Adrenal gland (tissue), 12 donors: ENCODE measurements around the gene KDM6A. TPM values are rescaled to one million over a fixed set of nuclear protein-coding genes. Genes with fewer than 3 reads are reported as not detected.
A peak's percentile ranks its signal among the peaks of the same experiment; 100 is the strongest.

ENCODE experiments used
- DNase-seq, 7 donors: peaks; one replicate each; pipeline ENCODE4 v3.0.0-alpha.2; 2019 to 2020
- H3K27ac ChIP-seq, 5 donors: fragments of 200-600 bp; sonication (generic) in 4 of 5; 1 replicate in 3 of 5; 2 replicates in 2 of 5; pipeline versions ENCODE4 v1.5.1 to v1.8.0; 2016 to 2020; ENCODE audit warnings: mild to moderate bottlenecking in 1 of 5
- H3K27me3 ChIP-seq: fragments of 200-600 bp; 2 replicates; pipeline ENCODE4 v1.8.0; 2021
- H3K36me3 ChIP-seq, 2 donors: fragments of 200-600 bp; replicated peaks in 1 of 2; 1 replicate in 1 of 2; 2 replicates in 1 of 2; pipeline versions ENCODE4 v1.5.1 to v1.8.0; 2018 to 2022
- H3K4me1 ChIP-seq, 2 donors: fragments of 200-600 bp; replicated peaks in 1 of 2; 1 replicate in 1 of 2; 2 replicates in 1 of 2; pipeline versions ENCODE4 v1.5.1 to v1.8.0; 2018 to 2021
- H3K4me3 ChIP-seq, 4 donors: fragments of 200-600 bp; sonication (generic) in 3 of 4; one replicate each; pipeline ENCODE4 v1.5.1; 2016 to 2018
- H3K9me3 ChIP-seq, 3 donors: fragments of 200-600 bp; sonication (generic) in 1 of 3; replicated peaks in 1 of 3; 1 replicate in 2 of 3; 2 replicates in 1 of 3; pipeline versions ENCODE4 v1.5.1 to v1.8.0; 2016 to 2021
- CTCF ChIP-seq, 6 experiments: fragments of 450-650 bp in 4 of 6; fragments of 200-600 bp in 2 of 6; sonication (generic) in 1 of 6; IDR thresholded peaks; 1 replicate in 5 of 6; 2 replicates in 1 of 6; pipeline versions ENCODE4 v1.5.1 to v1.8.0; 2016 to 2021; ENCODE audit warnings: antibody characterized with exemption in 6 of 6, mild to moderate bottlenecking in 2 of 6, moderate library complexity in 1 of 6
- POLR2A ChIP-seq, 2 donors: fragments of 450-650 bp; IDR thresholded peaks; one replicate each; pipeline ENCODE4 v1.6.1; 2017; ENCODE audit warnings: antibody characterized with exemption in 2 of 2, mild to moderate bottlenecking in 2 of 2, moderate library complexity in 1 of 2
- WGBS, 4 donors: extraction: QIAGEN DNeasy Blood & Tissue Kit in 2 of 4; methylation state at CpG; one replicate each; pipeline versions ENCODE4 v1.1.5 to v1.1.7; 2013 to 2017; 5-methylcytosine and 5-hydroxymethylcytosine counted together
- intact Hi-C, 2 donors: fragments of 100-400 bp; cut with DNase I; formaldehyde crosslinking; loops; one replicate each; pipeline versions ENCODE4 v1.14.1 to v1.15.0; 2022 to 2023
- polyA plus RNA-seq, 3 donors: library from polyadenylated mRNA; stranded (reverse); fragments of 200-250 nt in 2 of 3; fragments of 350-450 nt in 1 of 3; fragmentation: Illumina TruSeq in 1 of 3; extraction: RNeasy Lipid Tissue Mini Kit (QIAGEN cat#74804) in 1 of 3; gene quantifications; one replicate each; pipeline ENCODE4 v1.2.3, GENCODE V29; 2013 to 2014
- total RNA-seq, 9 donors: library from RNA; depleted of rRNA in 4 of 9; stranded (reverse); fragments of >200 nt in 4 of 9; fragments of 120-200 nt in 1 of 9; fragmentation: NEBNext Ultra II Directional in 1 of 9; extraction: Animal tissue kit (Norgen Biotek cat#: 25700) in 1 of 9; gene quantifications; one replicate each; pipeline versions ENCODE4 v1.1.0 to v1.2.4, GENCODE V29; 2013 to 2023
- donor health status: healthy with polysubstance abuse.
- donor health status: Bipolar disorder and iron deficiency.
- donor health status: DM: yes; HTN: yes; CAD: no.
- donor health status: DM: no; HTN: no; CAD: no.
- donor health status: DM: no; HTN: no; CAD: no.
- donor health status: DM: yes; HTN: yes; CAD: no.

The KDM6A gene
- total and polyA plus RNA-seq, 12 donors = 4.1 to 37.9 (median 21.6) TPM

- intact Hi-C loops = no loop called here
- 84 to 97% (median 94%) methylated on average over 8 to 9 of the region's 9 CpGs for WGBS, 4 donors
- peaks cover 0 to 4% of the 10 kb centered on the region in 2 donors for H3K4me1 ChIP-seq
- peaks cover 5% of the 10 kb centered on the region for H3K27me3 ChIP-seq
- H3K9me3 ChIP-seq = no peaks in the 10 kb centered on the region
- no peak for TF ChIP-seq CTCF (IDR thresholded peaks at IDR 0.05)
- TF ChIP-seq POLR2A (IDR thresholded peaks at IDR 0.05) = no peak
- no peak overlapping the region for H3K4me3 ChIP-seq
- no peak for DNase-seq
- no peak overlapping the region for H3K27ac ChIP-seq
- H3K36me3 ChIP-seq = no peaks in the 10 kb centered on the region
Observed at GRCh38 chrX:45150821-45151220, 277.8 kb downstream of the KDM6A start.

GRCh38 chrX:45154033-45154360 is 281.0 kb downstream of the KDM6A start:
- 72 to 93% (median 83%) methylated on average over 3 to 4 of the region's 4 CpGs for WGBS, 4 donors
- peak overlapping the region in 1 of 5 donors; percentile 49 for H3K27ac ChIP-seq

DNA sequence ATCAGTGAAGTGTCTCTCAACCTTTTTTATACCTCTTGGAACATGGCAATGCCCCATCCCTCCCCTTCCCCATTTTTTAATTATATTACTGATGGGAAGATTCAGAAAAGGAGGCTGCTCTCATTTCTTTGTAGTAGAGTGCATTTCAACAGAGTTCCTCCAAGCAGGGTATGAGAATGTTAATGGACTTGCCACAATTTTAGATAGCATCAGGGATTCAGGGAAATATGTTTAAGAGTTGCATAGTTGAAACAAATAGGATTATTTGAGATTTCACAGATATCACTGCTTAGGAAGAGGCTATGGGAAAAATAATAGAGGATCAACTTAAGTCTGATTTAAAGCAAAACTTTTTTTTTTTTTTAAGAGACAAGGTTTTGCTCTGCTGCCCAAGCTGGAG is 281.5 kb downstream of the KDM6A start:
- Histone ChIP-seq H3K27me3 (peaks cover 5% of the 10 kb centered on the region), H3K27ac (no peak overlapping the region), H3K9me3 (no peaks in the 10 kb centered on the region), H3K36me3 (no peaks in the 10 kb centered on the region), H3K4me3 (no peak overlapping the region), H3K4me1 (peaks cover 0 to 4% of the 10 kb centered on the region in 2 donors)
- intact Hi-C loops = no loop called here
- TF ChIP-seq CTCF (IDR thresholded peaks at IDR 0.05) (no peak), POLR2A (IDR thresholded peaks at IDR 0.05) (no peak)
- no peak for DNase-seq

More at GRCh38 chrX:45154033-45154360, 281.0 kb downstream of the KDM6A start:
- Histone ChIP-seq H3K27me3 (peaks cover 5% of the 10 kb centered on the region), H3K9me3 (no peaks in the 10 kb centered on the region), H3K4me3 (no peak overlapping the region), H3K4me1 (peaks cover 0 to 4% of the 10 kb centered on the region in 2 donors), H3K36me3 (no peaks in the 10 kb centered on the region)
- TF ChIP-seq CTCF (IDR thresholded peaks at IDR 0.05) = no peak
- no peak for TF ChIP-seq POLR2A (IDR thresholded peaks at IDR 0.05)
- no peak for DNase-seq
- intact Hi-C loops = no loop called here

GRCh38 chrX:45157647-45158046 is 284.7 kb downstream of the KDM6A start:
- intact Hi-C loops = no loop called here
- TF ChIP-seq POLR2A (IDR thresholded peaks at IDR 0.05) = no peak
- no peak for TF ChIP-seq CTCF (IDR thresholded peaks at IDR 0.05)
- no peak for DNase-seq
- H3K27ac ChIP-seq = no peak overlapping the region
- WGBS, 4 donors = 71 to 83% methylated on average over 22 of the region's 22 CpGs; no CpG with 5 or more reads in 2 of the 4 donors
- no peak overlapping the region for H3K4me3 ChIP-seq
- peaks cover 5% of the 10 kb centered on the region for H3K27me3 ChIP-seq
- no peaks in the 10 kb centered on the region for H3K9me3 ChIP-seq
- H3K36me3 ChIP-seq = no peaks in the 10 kb centered on the region
- peaks cover 0 to 4% of the 10 kb centered on the region in 2 donors for H3K4me1 ChIP-seq

Other genes starting within 250 kb of the KDM6A start
- not detected for gene DUSP21, start 29.2 kb upstream of the KDM6A start, total RNA-seq
- gene DUSP21, start 29.2 kb upstream of the KDM6A start, polyA plus RNA-seq = not detected